PC-9 (cell line): ENCODE data around the gene ENPP3. TPM values are rescaled to one million over a fixed set of nuclear protein-coding genes. Genes with fewer than 3 reads are reported as not detected.

Source experiments
- BruUV-seq: library from RNA; stranded (reverse); fragments of 400-500 nt; replicated peaks from 2 replicates; lab custom pipeline; 2021; lab: Mats Ljungman, UMichigan
- CTCF ChIA-PET: fragments of 300-600 bp; sonication (Branson Sonifier 250); formaldehyde crosslinking; loops from one replicate; lab custom pipeline; 2022; ENCODE audit warnings: antibody characterized with exemption; lab: Charles Lee
- POLR2A ChIA-PET: fragments of 300-600 bp; sonication (Branson Sonifier 250); formaldehyde crosslinking; loops from one replicate; lab custom pipeline; 2022; ENCODE audit warnings: antibody characterized with exemption; ENCODE audit not compliant: unreplicated experiment; lab: Charles Lee
- DNase-seq, 2 experiments: peaks; one replicate each; pipeline versions ENCODE4 v3.0.0 to v3.0.0-alpha.2; 2015 to 2022; ENCODE audit warnings: mixed read lengths in 1 of 2
- H2AFZ ChIP-seq: fragments of 200-600 bp; sonication (generic); 2 replicates; pipeline ENCODE4 v1.8.1; 2017; ENCODE audit warnings: antibody characterized with exemption
- H3F3A ChIP-seq: fragments of 200-600 bp; sonication (generic); 2 replicates; pipeline ENCODE4 v1.8.1; 2017; ENCODE audit warnings: antibody characterized with exemption, mild to moderate bottlenecking, low read depth; ENCODE audit not compliant: insufficient read depth
- H3K27ac ChIP-seq: fragments of 200-600 bp; sonication (generic); 2 replicates; pipeline ENCODE4 v1.6.1; 2016; ENCODE audit warnings: mixed run types
- H3K27me3 ChIP-seq: fragments of 200-600 bp; sonication (generic); 2 replicates; pipeline ENCODE4 v1.6.1; 2016; ENCODE audit warnings: low read depth, mixed run types; ENCODE audit not compliant: insufficient read depth
- H3K36me3 ChIP-seq: fragments of 200-600 bp; sonication (generic); 2 replicates; pipeline ENCODE4 v1.6.1; 2016; ENCODE audit warnings: low read depth, mixed run types
- H3K4me1 ChIP-seq: fragments of 200-600 bp; sonication (generic); replicated peaks from 2 replicates; pipeline ENCODE4 v1.6.1; 2016; ENCODE audit warnings: mixed run types; ENCODE audit not compliant: insufficient read depth
- H3K4me2 ChIP-seq: fragments of 200-600 bp; sonication (generic); 2 replicates; pipeline ENCODE4 v1.6.1; 2017; ENCODE audit warnings: mixed run types
- H3K4me3 ChIP-seq: fragments of 200-600 bp; sonication (generic); 2 replicates; pipeline ENCODE4 v1.6.1; 2016; ENCODE audit warnings: mixed run types
- H3K79me2 ChIP-seq: fragments of 200-600 bp; sonication (generic); 2 replicates; pipeline ENCODE4 v1.6.1; 2017; ENCODE audit warnings: low read depth, mixed run types
- H3K9me2 ChIP-seq: fragments of 200-600 bp; sonication (generic); 2 replicates; pipeline ENCODE4 v1.8.1; 2017; ENCODE audit warnings: mild to moderate bottlenecking; ENCODE audit not compliant: insufficient read depth
- H3K9me3 ChIP-seq: fragments of 200-600 bp; sonication (generic); 2 replicates; pipeline ENCODE4 v1.8.1; 2016; ENCODE audit warnings: low read depth; ENCODE audit not compliant: insufficient read depth
- H4K20me1 ChIP-seq: fragments of 200-600 bp; sonication (generic); 2 replicates; pipeline ENCODE4 v1.8.1; 2017; ENCODE audit not compliant: insufficient read depth
- CTCF ChIP-seq: fragments of 200-600 bp; sonication (generic); conservative IDR thresholded peaks from 2 replicates; pipeline ENCODE4 v1.6.1; 2017; ENCODE audit warnings: mixed run types, antibody characterized with exemption, mild to moderate bottlenecking, moderate library complexity
- EZH2 ChIP-seq: fragments of 200-600 bp; sonication (generic); IDR thresholded peaks from 2 replicates; pipeline ENCODE4 v1.8.0; 2017; ENCODE audit warnings: antibody characterized with exemption, low read depth
- intact Hi-C: fragments of 100-400 bp; cut with micrococcal nuclease; formaldehyde crosslinking; loops from one replicate; pipeline ENCODE4 v1.10.0; 2022; ENCODE audit not compliant: unreplicated experiment
- total RNA-seq: library from RNA; stranded (reverse); gene quantifications from 2 replicates; pipeline ENCODE4 v1.2.3, GENCODE V29; 2021

ENPP3 gene
- total RNA-seq, 1 experiment from 2014 or later, result not detected

GRCh38 chr6:131744432-131745287, 107.6 kb downstream of the ENPP3 start:
- intact Hi-C loops, result no loop called here
- peak in 1 of 2 experiments; percentile 6 for DNase-seq
- Histone ChIP-seq H3K4me3 (no peak overlapping the region), H3F3A (no peaks in the 10 kb centered on the region), H3K4me2 (no peak overlapping the region), H3K27ac (no peak overlapping the region), H2AFZ (no peak overlapping the region), H3K9me2 (no peaks in the 10 kb centered on the region), H4K20me1 (no peaks in the 10 kb centered on the region), H3K36me3 (no peaks in the 10 kb centered on the region), H3K27me3 (no peaks in the 10 kb centered on the region), H3K79me2 (no peaks in the 10 kb centered on the region), H3K9me3 (0 out of 2 replicates have a peak, but pooled peaks cover 3% of the 10 kb centered on the region), H3K4me1 (no peaks in the 10 kb centered on the region)
- TF ChIP-seq EZH2, result no peak
- no peak for TF ChIP-seq CTCF
- CTCF ChIA-PET, result no interaction called here
- BruUV-seq, result no TSS peak
- POLR2A ChIA-PET, result no interaction called here

GRCh38 chr6:131745476-131745875, 108.4 kb downstream of the ENPP3 start:
- POLR2A ChIA-PET, result no interaction called here
- no peak overlapping the region for H3K4me2 ChIP-seq
- CTCF ChIA-PET, result no interaction called here
- 0 out of 2 replicates have a peak, but pooled peaks cover 3% of the 10 kb centered on the region for H3K9me3 ChIP-seq
- no peaks in the 10 kb centered on the region for H3K36me3 ChIP-seq
- H3K4me3 ChIP-seq, result no peak overlapping the region
- no peak overlapping the region for H3K27ac ChIP-seq
- no peaks in the 10 kb centered on the region for H3K4me1 ChIP-seq
- H3K27me3 ChIP-seq, result no peaks in the 10 kb centered on the region
- no peaks in the 10 kb centered on the region for H4K20me1 ChIP-seq
- H3F3A ChIP-seq, result no peaks in the 10 kb centered on the region
- no peak overlapping the region for H2AFZ ChIP-seq
- no peaks in the 10 kb centered on the region for H3K79me2 ChIP-seq
- no peaks in the 10 kb centered on the region for H3K9me2 ChIP-seq
- intact Hi-C loops, result no loop called here
- DNase-seq, result peak in 1 of 2 experiments; percentile 13
- BruUV-seq, result no TSS peak
- TF ChIP-seq CTCF (no peak), EZH2 (no peak)

- H4K20me1 ChIP-seq, result no peaks in the 10 kb centered on the region
- intact Hi-C loops, result no loop called here
- ChIA-PET CTCF (no interaction called here), POLR2A (no interaction called here)
- no peaks in the 10 kb centered on the region for H3K27me3 ChIP-seq
- DNase-seq, result peak in 1 of 2 experiments; percentile 5
- H3K9me3 ChIP-seq, result 0 out of 2 replicates have a peak, but pooled peaks cover 3% of the 10 kb centered on the region
- no peaks in the 10 kb centered on the region for H3K79me2 ChIP-seq
- no peaks in the 10 kb centered on the region for H3F3A ChIP-seq
- peak overlapping the region; percentile 49; the same call in 1 of the 2 replicates for H2AFZ ChIP-seq
- H3K4me3 ChIP-seq, result no peak overlapping the region
- no TSS peak for BruUV-seq
- H3K36me3 ChIP-seq, result no peaks in the 10 kb centered on the region
- no peaks in the 10 kb centered on the region for H3K4me1 ChIP-seq
- H3K4me2 ChIP-seq, result no peak overlapping the region
- no peak overlapping the region for H3K27ac ChIP-seq
- no peaks in the 10 kb centered on the region for H3K9me2 ChIP-seq
- TF ChIP-seq EZH2, result no peak
- no peak for TF ChIP-seq CTCF
Observed at GRCh38 chr6:131747821-131748353, 110.8 kb downstream of the ENPP3 start.
